KMS-11 (cell line): ENCODE data around the gene TIE1.

ENCODE experiments used
- H2AFZ ChIP-seq: fragments of 200-600 bp; sonication (generic); 2 replicates; pipeline ENCODE4 v1.6.1; 2016; ENCODE audit warnings: antibody characterized with exemption, mixed run types, low read depth
- H3K27ac ChIP-seq: fragments of 200-600 bp; sonication (generic); 2 replicates; pipeline ENCODE4 v1.6.1; 2016; ENCODE audit warnings: mild to moderate bottlenecking, mixed run types
- H3K27me3 ChIP-seq: fragments of 200-600 bp; sonication (generic); 2 replicates; pipeline ENCODE4 v1.6.1; 2017; ENCODE audit warnings: mild to moderate bottlenecking, low read depth, mixed run types, moderate library complexity; ENCODE audit not compliant: insufficient read depth
- H3K36me3 ChIP-seq: fragments of 200-600 bp; sonication (generic); 2 replicates; pipeline ENCODE4 v1.6.1; 2017; ENCODE audit warnings: mild to moderate bottlenecking, mixed run types; ENCODE audit not compliant: insufficient read depth
- H3K4me1 ChIP-seq: fragments of 200-600 bp; sonication (generic); 2 replicates; pipeline ENCODE4 v1.6.1; 2016; ENCODE audit warnings: mild to moderate bottlenecking, low read depth, mixed run types; ENCODE audit not compliant: poor library complexity, severe bottlenecking
- H3K4me2 ChIP-seq: fragments of 200-600 bp; sonication (generic); 2 replicates; pipeline ENCODE4 v1.7.0; 2016; ENCODE audit warnings: mild to moderate bottlenecking, mixed run types
- H3K4me3 ChIP-seq: fragments of 200-600 bp; sonication (generic); IDR thresholded peaks from 2 replicates; pipeline ENCODE4 v1.6.1; 2017; ENCODE audit warnings: low read depth, low read length, mixed read lengths; ENCODE audit not compliant: insufficient read depth
- H3K79me2 ChIP-seq: fragments of 200-600 bp; sonication (generic); 2 replicates; pipeline ENCODE4 v1.6.1; 2016; ENCODE audit warnings: low read depth, mixed run types; ENCODE audit not compliant: insufficient read depth
- H3K9ac ChIP-seq: fragments of 200-600 bp; sonication (generic); 2 replicates; pipeline ENCODE4 v1.6.1; 2016; ENCODE audit warnings: mild to moderate bottlenecking, mixed run types
- H4K20me1 ChIP-seq: fragments of 200-600 bp; sonication (generic); 2 replicates; pipeline ENCODE4 v1.6.1; 2016; ENCODE audit warnings: mild to moderate bottlenecking, mixed run types; ENCODE audit not compliant: insufficient read depth
- TF ChIP-seq, protein P1 (sequence below): fragments of 200-600 bp; sonication (generic); conservative IDR thresholded peaks from 2 replicates; pipeline ENCODE4 v1.6.1; 2017; ENCODE audit warnings: low read depth, mild to moderate bottlenecking, antibody characterized with exemption, low read length, moderate library complexity, mixed read lengths

Gene TIE1

GRCh38 chr1:43265431-43265830 lies 35.4 kb upstream of the TIE1 start:
- Histone ChIP-seq H3K27me3 (no peaks in the 10 kb centered on the region), H3K9ac (no peak overlapping the region), H3K4me2 (no peak overlapping the region), H2AFZ (no peak overlapping the region), H3K27ac (no peak overlapping the region), H4K20me1 (no peaks in the 10 kb centered on the region), H3K4me3 (no peak overlapping the region), H3K4me1 (no peaks in the 10 kb centered on the region), H3K79me2 (no peaks in the 10 kb centered on the region), H3K36me3 (no peaks in the 10 kb centered on the region)
- TF ChIP-seq, protein P1, sequence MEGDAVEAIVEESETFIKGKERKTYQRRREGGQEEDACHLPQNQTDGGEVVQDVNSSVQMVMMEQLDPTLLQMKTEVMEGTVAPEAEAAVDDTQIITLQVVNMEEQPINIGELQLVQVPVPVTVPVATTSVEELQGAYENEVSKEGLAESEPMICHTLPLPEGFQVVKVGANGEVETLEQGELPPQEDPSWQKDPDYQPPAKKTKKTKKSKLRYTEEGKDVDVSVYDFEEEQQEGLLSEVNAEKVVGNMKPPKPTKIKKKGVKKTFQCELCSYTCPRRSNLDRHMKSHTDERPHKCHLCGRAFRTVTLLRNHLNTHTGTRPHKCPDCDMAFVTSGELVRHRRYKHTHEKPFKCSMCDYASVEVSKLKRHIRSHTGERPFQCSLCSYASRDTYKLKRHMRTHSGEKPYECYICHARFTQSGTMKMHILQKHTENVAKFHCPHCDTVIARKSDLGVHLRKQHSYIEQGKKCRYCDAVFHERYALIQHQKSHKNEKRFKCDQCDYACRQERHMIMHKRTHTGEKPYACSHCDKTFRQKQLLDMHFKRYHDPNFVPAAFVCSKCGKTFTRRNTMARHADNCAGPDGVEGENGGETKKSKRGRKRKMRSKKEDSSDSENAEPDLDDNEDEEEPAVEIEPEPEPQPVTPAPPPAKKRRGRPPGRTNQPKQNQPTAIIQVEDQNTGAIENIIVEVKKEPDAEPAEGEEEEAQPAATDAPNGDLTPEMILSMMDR = no peak

- Histone ChIP-seq H3K4me1 (no peaks in the 10 kb centered on the region), H2AFZ (no peak overlapping the region), H3K79me2 (no peaks in the 10 kb centered on the region), H3K9ac (no peak overlapping the region), H3K27ac (no peak overlapping the region), H3K4me2 (no peak overlapping the region), H4K20me1 (no peaks in the 10 kb centered on the region), H3K36me3 (no peaks in the 10 kb centered on the region), H3K4me3 (no peak overlapping the region), H3K27me3 (no peaks in the 10 kb centered on the region)
- TF ChIP-seq, protein P1 = no peak
These were observed 33.9 kb upstream of the TIE1 start for GRCh38 chr1:43266881-43267280.

- no peaks in the 10 kb centered on the region for H4K20me1 ChIP-seq
- no peak overlapping the region for H3K27ac ChIP-seq
- H3K27me3 ChIP-seq = no peaks in the 10 kb centered on the region
- no peak overlapping the region for H3K4me2 ChIP-seq
- no peaks in the 10 kb centered on the region for H3K4me1 ChIP-seq
- H3K36me3 ChIP-seq = no peaks in the 10 kb centered on the region
- H3K9ac ChIP-seq = no peak overlapping the region
- no peaks in the 10 kb centered on the region for H3K79me2 ChIP-seq
- no peak overlapping the region for H3K4me3 ChIP-seq
- TF ChIP-seq, protein P1 = no peak
- no peak overlapping the region for H2AFZ ChIP-seq
These were observed 33.4 kb upstream of the TIE1 start for GRCh38 chr1:43267291-43267805.

DNA sequence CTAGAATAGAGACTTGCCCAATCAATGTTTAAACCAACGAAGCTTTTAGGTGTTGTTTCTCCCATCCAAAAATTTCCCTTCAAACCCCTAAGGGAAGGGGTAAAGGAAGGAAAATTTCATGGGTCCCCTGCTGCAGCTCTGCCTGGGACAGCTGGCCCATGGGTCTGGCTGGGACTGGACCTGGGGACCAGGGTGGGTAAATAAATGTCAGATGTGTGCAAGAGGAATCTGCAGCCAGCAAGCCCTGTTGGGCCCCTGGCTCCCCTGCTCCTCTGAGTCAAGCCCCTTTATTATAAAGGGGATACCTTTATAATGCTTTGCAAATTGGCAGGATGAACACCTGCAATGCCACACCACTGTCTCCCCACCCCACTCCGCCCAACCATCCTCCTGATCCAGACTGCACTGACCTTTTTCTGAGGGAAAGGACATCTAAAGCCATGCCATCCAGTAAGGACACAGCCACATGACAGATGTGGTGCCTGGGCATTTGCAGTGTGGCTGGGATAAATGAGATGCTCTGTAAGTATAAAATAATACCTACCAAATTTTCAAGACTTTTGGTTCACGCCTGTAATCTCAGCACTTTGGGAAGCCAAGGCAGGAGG lies 32.9 kb upstream of the TIE1 start:
- Histone ChIP-seq H3K9ac (no peak overlapping the region), H3K79me2 (no peaks in the 10 kb centered on the region), H3K36me3 (no peaks in the 10 kb centered on the region), H4K20me1 (no peaks in the 10 kb centered on the region), H3K27ac (no peak overlapping the region), H3K4me1 (no peaks in the 10 kb centered on the region), H3K4me2 (no peak overlapping the region), H2AFZ (no peak overlapping the region), H3K4me3 (no peak overlapping the region), H3K27me3 (no peaks in the 10 kb centered on the region)
- TF ChIP-seq, protein P1 = no peak
